HL-60 (cell line): Measurements from ENCODE around the gene NFIB.

Experiments used
- DNase-seq, 2 experiments: peaks; one replicate each; pipeline ENCODE4 v3.0.0-alpha.2; 2010 to 2020; ENCODE audit warnings: low read depth in 1 of 2, low spot score in 1 of 2
- H3K27ac ChIP-seq: fragments of 250-450 bp; sonication (Bioruptor Pico); replicated peaks from 2 replicates; pipeline ENCODE4 v1.5.1; 2020; ENCODE audit warnings: mild to moderate bottlenecking, moderate library complexity
- H3K27me3 ChIP-seq: fragments of 250-450 bp; sonication (Bioruptor Pico); 2 replicates; pipeline ENCODE4 v1.5.1; 2021; ENCODE audit warnings: mild to moderate bottlenecking, moderate library complexity; ENCODE audit not compliant: insufficient read depth, poor library complexity, severe bottlenecking
- H3K4me3 ChIP-seq: replicated peaks from 2 replicates; pipeline ENCODE4 v1.5.1; 2011; ENCODE audit warnings: mild to moderate bottlenecking, control low read depth, low read length; ENCODE audit not compliant: insufficient read depth
- CTCF ChIP-seq: IDR thresholded peaks from one replicate; pipeline ENCODE4 v1.5.1; 2011; ENCODE audit warnings: low read length, control low read depth, inconsistent platforms; ENCODE audit not compliant: insufficient read depth
- GABPA ChIP-seq: IDR thresholded peaks from 2 replicates; pipeline ENCODE4 v1.6.1; 2012; ENCODE audit warnings: low read depth
- POLR2AphosphoS5 ChIP-seq: IDR thresholded peaks from 2 replicates; pipeline ENCODE4 v1.6.1; 2012; ENCODE audit warnings: low read depth
- SPI1 ChIP-seq: IDR thresholded peaks from 2 replicates; pipeline ENCODE4 v1.6.1; 2012; ENCODE audit warnings: low read depth, mild to moderate bottlenecking, borderline replicate concordance
- TF ChIP-seq, protein P1 (sequence below): IDR thresholded peaks from 2 replicates; pipeline ENCODE4 v1.6.1; 2012; ENCODE audit warnings: low read depth; ENCODE audit not compliant: insufficient replicate concordance

The NFIB gene

DNA sequence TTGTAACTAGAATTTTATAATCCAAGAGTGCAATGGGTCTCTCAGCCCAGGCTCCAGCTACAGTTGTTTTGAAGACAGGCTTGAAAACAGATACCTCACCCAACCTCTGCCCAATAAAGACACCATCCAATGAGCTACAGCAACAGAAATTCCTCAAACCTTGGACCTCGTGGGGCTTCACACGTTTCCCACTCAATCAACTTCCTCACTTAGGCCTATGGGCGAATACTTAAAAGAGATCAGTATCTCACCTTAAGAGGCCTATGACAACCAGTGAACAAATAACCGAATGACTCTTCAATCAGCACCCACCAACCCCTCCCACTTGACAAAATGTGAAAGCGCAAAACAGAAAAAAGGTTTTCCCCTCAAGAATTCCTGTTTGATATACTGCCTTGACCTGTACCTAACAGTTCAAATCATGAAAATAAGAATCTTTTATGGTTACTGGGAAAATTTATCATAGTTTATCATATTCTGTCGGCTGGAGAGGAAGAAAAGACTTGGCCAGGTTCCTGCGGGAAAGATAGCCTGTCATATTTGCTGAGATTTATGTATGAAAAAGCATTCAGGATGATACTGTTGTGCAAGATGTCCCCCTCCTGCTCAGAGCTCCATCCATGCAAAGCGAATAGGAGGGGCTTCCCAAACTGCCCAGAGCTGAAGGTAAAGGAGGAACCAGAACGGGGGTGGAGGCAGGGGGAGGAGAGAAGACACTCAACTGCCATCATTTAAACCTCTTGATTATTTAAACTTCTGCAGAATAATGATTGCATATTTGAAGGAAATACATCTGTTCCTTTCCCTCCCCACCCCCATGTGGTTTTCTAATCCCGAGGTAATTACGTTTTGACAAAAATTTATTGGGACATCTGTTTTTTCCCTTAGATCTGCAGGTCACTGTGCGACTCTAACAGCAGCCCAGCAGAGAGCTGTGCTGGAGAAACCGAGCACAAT lies 256.3 kb downstream of the NFIB start:
- no peaks in the 10 kb centered on the region for H3K27me3 ChIP-seq
- H3K27ac ChIP-seq, result no peak overlapping the region
- no peak for DNase-seq
- TF ChIP-seq SPI1 (no peak), POLR2AphosphoS5 (no peak), GABPA (no peak), CTCF (no peak)
- TF ChIP-seq, protein P1, sequence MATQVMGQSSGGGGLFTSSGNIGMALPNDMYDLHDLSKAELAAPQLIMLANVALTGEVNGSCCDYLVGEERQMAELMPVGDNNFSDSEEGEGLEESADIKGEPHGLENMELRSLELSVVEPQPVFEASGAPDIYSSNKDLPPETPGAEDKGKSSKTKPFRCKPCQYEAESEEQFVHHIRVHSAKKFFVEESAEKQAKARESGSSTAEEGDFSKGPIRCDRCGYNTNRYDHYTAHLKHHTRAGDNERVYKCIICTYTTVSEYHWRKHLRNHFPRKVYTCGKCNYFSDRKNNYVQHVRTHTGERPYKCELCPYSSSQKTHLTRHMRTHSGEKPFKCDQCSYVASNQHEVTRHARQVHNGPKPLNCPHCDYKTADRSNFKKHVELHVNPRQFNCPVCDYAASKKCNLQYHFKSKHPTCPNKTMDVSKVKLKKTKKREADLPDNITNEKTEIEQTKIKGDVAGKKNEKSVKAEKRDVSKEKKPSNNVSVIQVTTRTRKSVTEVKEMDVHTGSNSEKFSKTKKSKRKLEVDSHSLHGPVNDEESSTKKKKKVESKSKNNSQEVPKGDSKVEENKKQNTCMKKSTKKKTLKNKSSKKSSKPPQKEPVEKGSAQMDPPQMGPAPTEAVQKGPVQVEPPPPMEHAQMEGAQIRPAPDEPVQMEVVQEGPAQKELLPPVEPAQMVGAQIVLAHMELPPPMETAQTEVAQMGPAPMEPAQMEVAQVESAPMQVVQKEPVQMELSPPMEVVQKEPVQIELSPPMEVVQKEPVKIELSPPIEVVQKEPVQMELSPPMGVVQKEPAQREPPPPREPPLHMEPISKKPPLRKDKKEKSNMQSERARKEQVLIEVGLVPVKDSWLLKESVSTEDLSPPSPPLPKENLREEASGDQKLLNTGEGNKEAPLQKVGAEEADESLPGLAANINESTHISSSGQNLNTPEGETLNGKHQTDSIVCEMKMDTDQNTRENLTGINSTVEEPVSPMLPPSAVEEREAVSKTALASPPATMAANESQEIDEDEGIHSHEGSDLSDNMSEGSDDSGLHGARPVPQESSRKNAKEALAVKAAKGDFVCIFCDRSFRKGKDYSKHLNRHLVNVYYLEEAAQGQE, result no peak
- no peak overlapping the region for H3K4me3 ChIP-seq

- no peak overlapping the region for H3K27ac ChIP-seq
- DNase-seq, result no peak
- no peak for TF ChIP-seq CTCF
- no peak for TF ChIP-seq GABPA
- no peak for TF ChIP-seq POLR2AphosphoS5
- no peak overlapping the region for H3K4me3 ChIP-seq
- H3K27me3 ChIP-seq, result no peaks in the 10 kb centered on the region
Observed at GRCh38 chr9:14056316-14056861, 257.6 kb downstream of the NFIB start.

- no peak overlapping the region for H3K27ac ChIP-seq
- TF ChIP-seq GABPA, result no peak
- no peak for TF ChIP-seq POLR2AphosphoS5
- no peak for TF ChIP-seq CTCF
- no peak for TF ChIP-seq SPI1
Observed at GRCh38 chr9:14054096-14054495, 259.8 kb downstream of the NFIB start.

GRCh38 chr9:14052359-14052758 lies 261.6 kb downstream of the NFIB start:
- TF ChIP-seq GABPA (no peak), SPI1 (no peak), CTCF (no peak), POLR2AphosphoS5 (no peak)
- TF ChIP-seq, protein P1, result no peak
- Histone ChIP-seq H3K27ac (no peak overlapping the region), H3K27me3 (no peaks in the 10 kb centered on the region), H3K4me3 (no peak overlapping the region)
- no peak for DNase-seq

More at GRCh38 chr9:14054096-14054495, 259.8 kb downstream of the NFIB start:
- H3K27me3 ChIP-seq, result no peaks in the 10 kb centered on the region
- no peak overlapping the region for H3K4me3 ChIP-seq
- no peak for DNase-seq
